Fibroblast of skin of back (primary cell): ENCODE results near the gene TRABD2A.
A peak's percentile ranks its signal among the peaks of the same experiment; 100 is the strongest.
"Not testable (repeated sequence)": the region's sequence is repeated elsewhere in the genome, so short reads cannot be mapped to it uniquely, and the experiment has no call there.

Experiments used
- DNase-seq: peaks from one replicate; pipeline ENCODE4 v3.0.0-alpha.2; 2013

The TRABD2A gene

DNA sequence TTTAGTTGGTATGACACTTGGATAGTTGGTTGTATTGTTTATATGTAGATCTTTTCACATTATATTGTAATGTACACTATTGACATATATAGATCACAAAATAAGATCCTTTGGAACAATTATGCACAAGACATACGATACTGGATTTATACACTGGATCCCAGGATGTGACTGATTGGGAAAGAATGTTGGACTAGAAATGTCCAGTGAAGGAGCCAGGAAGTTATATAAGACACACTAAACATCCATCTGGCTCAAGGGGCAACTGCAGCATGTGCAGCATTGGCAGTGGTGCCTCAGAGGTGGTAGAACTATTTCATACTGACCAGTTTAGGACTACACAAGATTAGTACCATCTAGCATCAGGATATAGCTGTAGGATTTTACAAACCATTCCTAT is 104.9 kb downstream of the TRABD2A start:
- DNase-seq: peak; percentile 15

- not testable (repeated sequence) for DNase-seq
Measured at GRCh38 chr2:84773562-84773961, 107.3 kb downstream of the TRABD2A start.
